HG02588 (cell line): ENCODE results near the gene USF2.
A peak's percentile ranks its signal among the peaks of the same experiment; 100 is the strongest.
"Not testable (repeated sequence)": the region's sequence is repeated elsewhere in the genome, so short reads cannot be mapped to it uniquely, and the experiment has no call there.

Source experiments
- ATAC-seq: cut with Tn5 transposase; IDR thresholded peaks from one replicate; pipeline ENCODE4 v1.9.1; 2021; ENCODE audit warnings: mild to moderate bottlenecking, moderate library complexity; ENCODE audit not compliant: unreplicated experiment

USF2 gene, protein sequence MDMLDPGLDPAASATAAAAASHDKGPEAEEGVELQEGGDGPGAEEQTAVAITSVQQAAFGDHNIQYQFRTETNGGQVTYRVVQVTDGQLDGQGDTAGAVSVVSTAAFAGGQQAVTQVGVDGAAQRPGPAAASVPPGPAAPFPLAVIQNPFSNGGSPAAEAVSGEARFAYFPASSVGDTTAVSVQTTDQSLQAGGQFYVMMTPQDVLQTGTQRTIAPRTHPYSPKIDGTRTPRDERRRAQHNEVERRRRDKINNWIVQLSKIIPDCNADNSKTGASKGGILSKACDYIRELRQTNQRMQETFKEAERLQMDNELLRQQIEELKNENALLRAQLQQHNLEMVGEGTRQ

GRCh38 chr19:35268536-35269437 lies at the start of gene USF2:
Gene USF2, plus strand, starts transcription at chr19:35268962. Its CDS starts 140 bp downstream, at chr19:35269102.
- ATAC-seq, result peak; percentile 21

- ATAC-seq, result no peak
Observed at GRCh38 chr19:35219008-35219407, 49.8 kb upstream of the USF2 start.

DNA sequence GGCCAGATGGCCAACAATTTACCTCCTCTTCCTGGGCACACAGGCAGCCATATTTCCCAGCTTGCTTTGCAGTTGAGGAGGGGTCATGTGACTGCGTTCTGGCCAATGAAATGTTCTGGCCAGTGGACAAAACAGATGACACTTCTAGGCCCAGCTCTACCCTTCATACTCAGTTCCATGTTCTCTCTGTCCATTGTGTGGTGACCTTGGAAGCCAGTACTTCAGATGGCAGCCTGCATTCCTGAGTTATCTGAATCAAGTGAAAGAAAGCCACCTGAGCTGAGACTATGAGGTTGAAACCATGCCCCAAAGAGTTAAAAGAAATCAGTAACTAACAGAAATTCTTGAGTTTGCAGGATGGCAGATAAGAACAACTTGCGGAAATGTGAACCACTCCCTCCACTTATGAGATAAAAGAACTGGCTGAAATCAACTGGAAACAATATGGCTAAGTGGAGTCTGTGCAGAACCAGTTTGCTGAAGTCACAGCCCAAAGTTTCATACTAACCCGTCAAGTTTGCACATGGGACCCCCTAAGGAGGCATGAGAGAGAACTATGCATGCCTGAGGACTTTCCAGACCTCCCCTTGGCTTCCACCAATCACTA lies 48.3 kb upstream of the USF2 start:
- ATAC-seq, result no peak

DNA sequence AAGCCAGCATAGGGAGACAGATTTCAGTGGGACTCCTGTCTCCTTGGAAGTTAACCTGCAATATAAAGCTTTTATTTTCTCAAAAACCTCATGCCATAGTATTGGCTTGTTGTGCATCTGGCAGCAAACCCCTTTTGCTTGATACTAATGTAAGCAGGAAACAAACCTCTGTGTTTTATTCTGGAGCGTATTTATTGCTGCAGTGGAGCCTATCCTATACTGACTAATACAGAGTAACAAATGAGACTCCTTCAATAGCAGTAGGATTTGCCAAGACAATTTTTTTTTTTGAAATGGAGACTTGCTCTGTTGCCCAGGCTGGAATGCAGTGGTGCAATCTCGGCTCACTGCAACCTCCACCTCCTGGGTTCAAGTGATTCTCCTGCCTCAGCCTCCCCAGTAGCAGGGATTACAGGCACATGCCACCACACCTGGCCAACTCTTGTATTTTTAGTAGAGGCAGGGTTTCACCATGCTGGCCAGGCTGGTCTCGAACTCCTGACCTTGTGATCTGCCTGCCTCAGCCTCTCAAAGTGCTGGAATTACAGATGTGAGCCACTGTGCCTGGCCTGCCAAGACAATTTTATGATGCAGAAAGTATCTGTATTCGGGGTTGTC lies 47.7 kb upstream of the USF2 start:
- ATAC-seq, result not testable (repeated sequence)

DNA sequence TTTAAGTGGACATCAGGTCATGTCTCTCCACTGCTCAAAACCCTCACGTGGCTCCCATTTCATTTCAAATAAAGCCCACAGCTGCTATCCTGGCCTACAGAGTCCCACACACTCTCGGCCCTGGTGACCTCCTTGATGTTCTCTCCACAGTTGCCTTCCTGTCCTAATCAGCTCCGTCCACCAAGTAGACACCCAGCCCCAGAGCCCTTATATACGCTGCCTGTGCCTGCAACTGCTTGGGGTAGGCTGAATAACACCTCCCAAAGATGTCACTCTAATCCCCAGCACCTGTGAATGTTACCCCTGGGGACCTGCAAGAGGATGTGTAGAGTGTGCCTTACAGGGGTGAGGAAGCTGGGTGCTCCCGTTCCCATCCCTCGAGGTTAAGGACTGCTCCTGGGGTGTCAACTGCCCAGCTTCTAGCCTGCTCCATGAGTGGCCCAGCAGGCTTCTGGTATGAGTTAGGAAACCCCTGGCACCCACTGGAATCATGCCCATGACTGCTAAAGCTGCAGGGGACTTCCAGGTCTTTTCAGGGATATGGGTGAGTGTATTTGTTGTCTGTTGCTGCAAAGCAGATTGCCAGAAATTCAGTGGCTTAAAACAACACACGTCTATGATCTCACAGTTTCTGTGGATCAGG lies 46.3 kb upstream of the USF2 start:
- ATAC-seq, result no peak

DNA sequence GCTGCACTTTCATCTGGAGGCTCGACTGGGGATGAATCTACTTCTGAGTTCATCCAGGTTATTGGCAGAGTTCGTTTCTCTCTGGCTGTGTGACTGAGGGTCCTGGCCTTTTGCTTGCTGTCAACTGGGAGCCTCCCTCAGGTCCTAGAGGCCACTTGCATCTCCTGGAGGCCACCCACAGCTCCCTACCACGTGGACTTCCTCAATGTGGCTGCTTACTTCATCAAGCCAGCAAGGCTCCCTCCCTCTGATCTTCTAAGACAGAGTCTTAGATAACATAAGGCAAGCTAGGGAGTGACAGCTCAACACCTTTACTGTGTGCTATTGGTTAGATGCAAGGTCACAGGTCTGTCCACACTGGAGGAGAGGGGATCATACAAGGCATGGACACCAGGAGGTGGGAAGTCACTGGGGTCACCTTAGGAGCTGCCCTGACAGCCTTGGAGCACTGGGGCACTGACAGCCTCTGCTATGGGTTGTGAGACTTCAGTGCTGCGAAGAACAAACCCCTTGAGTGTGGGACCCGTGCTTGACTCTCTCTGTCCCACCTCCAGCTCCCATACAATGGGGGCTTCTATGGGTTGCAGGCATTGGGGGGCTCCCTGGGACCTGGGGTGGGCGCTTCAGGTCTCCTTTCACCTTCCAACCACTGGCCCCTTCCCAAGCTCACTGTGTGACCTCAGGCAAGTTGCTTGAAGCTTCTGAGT lies 45.5 kb upstream of the USF2 start:
- ATAC-seq, result no peak

GRCh38 chr19:35223862-35224505 lies 44.8 kb upstream of the USF2 start:
- no peak for ATAC-seq

DNA sequence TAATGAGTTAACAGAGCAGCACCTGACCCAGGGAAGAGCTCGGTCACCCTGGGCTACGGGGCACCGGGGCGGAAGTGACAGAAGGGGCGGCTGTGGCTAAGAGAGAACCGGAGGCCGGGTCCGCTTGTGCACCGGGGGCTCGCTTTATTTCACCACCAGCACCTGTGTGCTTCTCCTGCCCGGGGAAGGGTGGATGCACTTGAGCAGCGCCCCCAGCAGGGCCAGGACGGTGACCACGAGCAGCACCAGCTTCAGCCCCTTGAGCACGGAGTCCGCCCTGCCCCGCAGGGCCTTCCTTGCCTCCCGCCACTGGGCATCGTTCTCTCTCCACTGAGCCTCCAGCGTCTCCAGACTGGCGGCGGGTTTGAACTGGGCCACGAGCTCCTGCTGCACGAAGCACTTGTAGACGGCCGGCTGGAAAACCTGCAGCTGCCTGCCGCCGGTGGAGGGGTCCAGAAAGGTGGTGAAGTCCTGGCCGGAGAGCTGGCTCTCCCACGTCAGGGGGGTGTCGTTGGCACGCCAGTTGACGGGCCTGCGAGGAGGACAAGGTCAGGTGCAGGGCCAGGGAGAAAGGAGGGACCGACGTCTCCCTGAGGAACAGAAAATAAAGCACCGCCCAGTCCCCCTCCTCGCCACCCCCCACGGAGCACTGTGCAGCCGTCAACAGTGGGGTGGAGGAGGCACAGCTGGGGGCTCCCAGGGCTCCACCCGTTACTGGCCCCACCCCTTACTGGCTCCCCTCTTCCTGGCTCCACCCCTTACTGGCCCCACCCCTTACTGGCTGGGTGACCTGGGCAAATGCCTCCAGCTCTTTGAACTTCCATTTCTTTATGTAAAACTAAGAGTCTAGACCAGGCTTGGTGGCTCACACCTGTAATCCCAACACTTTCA lies 43.8 kb upstream of the USF2 start:
- no peak for ATAC-seq

- no peak for ATAC-seq
Observed at GRCh38 chr19:35225951-35226350, 42.8 kb upstream of the USF2 start.

- ATAC-seq, result no peak
Observed at GRCh38 chr19:35226748-35227147, 42.0 kb upstream of the USF2 start.

- no peak for ATAC-seq
Observed at GRCh38 chr19:35228177-35228930, 40.4 kb upstream of the USF2 start, which contains the start of gene FAM187B. Gene FAM187B, minus strand, starts transcription at chr19:35228739. Its CDS starts 59 bp downstream, at chr19:35228680.

GRCh38 chr19:35229601-35230000 lies 39.2 kb upstream of the USF2 start:
- ATAC-seq, result no peak

- no peak for ATAC-seq
Observed at GRCh38 chr19:35231956-35232645, 36.7 kb upstream of the USF2 start.

DNA sequence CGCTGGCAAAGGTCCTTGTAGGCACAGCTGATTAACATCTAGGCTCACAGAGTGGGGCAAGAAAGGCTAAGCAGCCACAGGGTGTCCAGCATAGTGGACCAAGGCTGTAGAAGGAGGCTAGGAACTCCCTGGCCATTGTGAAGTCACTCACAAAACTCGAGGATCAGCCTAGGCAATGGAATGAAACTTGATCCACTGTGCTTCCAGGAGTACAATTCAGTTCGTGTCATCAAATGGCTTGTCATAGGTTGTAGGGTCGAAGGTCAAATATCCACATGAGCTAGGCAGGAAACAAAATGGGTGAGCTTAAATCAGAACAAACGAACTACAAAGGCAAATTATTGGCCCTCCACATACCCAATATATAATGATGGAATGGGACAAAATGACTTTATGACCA lies 35.9 kb upstream of the USF2 start:
- no peak for ATAC-seq

DNA sequence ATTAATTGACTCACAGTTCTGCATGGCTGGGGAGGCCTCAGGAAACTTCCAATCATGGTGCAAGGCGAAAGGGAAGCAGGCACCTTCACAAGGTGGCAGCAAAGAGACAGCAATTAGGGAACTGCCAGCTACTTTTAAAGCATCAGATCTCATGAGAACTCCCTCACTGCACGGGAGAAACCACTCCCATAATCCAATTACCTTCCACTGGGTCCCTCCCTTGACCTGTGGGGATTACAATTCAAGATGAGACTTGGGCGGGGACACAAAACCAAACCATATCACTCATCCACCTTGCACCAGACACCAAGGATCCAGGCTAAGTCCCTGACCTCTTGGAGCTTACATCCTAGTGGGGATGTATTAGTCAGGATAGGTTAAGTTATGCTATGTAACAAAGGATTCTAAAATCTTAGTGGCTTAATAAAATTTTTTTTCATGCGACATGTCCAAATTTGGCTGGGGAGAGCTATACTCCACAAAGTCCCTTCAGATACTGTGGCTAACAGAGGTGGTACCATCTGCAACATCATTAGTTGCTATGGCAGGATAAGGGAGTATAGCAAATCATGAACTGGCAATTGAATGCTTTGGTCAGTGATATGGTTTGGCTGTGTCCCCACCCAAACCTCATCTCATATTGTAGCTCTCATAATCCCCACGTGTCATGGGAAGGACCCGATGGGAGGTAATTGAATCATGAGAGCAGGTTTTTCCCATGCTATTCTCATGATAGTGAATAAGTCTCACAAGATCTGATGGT lies 31.9 kb upstream of the USF2 start:
- no peak for ATAC-seq

DNA sequence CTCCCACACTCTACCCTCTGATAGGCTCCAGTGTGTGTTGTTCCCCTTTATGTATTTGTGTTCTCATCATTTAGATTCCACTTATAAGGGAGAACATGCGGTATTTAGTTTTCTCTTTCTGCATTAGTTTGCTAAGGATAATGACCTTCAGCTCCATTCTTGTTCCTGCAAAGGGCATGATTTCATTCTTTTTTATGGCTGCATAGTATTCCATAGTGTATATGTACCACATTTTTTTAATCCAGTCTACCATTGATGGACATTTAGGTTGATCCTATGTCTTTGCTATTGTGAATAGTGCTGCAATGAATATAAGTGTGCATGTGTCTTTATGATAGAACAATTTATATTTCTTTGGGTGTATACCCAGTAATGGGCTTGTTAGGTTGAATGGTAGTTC lies 29.2 kb upstream of the USF2 start:
- ATAC-seq, result not testable (repeated sequence)
